Astrocyte of the spinal cord (primary cell): ENCODE measurements around the gene COA7.
"Not testable (repeated sequence)": the region's sequence is repeated elsewhere in the genome, so short reads cannot be mapped to it uniquely, and the experiment has no call there.

Source experiments
- DNase-seq: peaks from one replicate; pipeline ENCODE4 v3.0.0; 2011; ENCODE audit warnings: low read depth, low spot score
- H3K4me3 ChIP-seq: 2 replicates; pipeline ENCODE4 v1.5.1; 2011; ENCODE audit warnings: low read depth, mild to moderate bottlenecking, low read length, moderate library complexity
- in situ Hi-C: cut with HindIII; loops from 2 replicates; pipeline ENCODE4 v1.10.0; 2017; ENCODE audit warnings: low sequenced_read_pairs
- TF ChIP-seq, protein P1 (sequence below): IDR thresholded peaks from 2 replicates; pipeline ENCODE4 v1.5.1; 2012; ENCODE audit warnings: low read depth, mild to moderate bottlenecking, low read length, inconsistent platforms

COA7 gene

DNA sequence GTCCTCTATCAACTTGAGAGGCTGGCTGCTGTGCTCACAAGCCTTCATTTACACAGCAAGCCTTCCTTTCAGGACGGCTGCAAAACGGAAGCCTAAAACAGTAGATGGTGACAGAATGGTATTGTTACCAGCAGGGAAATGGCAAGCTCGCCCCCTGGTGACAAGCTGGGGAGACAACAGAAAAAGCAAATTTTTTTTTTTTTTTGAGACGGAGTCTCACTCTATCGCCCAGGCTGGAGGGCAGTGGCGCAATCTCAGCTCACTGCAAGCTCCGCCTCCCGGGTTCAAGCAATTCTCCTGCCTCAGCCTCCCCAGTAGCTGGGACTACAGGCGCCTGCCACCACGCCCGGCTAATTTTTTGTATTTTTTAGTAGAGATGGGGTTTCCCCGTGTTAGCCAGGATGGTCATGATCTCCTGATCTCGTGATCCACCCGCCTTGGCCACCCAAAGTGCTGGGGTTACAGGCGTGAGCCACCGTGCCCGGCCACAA is 11.8 kb downstream of the COA7 start:
- peak; percentile 68 for DNase-seq
- H3K4me3 ChIP-seq, in situ Hi-C loops: not testable (repeated sequence)
- TF ChIP-seq, protein P1, sequence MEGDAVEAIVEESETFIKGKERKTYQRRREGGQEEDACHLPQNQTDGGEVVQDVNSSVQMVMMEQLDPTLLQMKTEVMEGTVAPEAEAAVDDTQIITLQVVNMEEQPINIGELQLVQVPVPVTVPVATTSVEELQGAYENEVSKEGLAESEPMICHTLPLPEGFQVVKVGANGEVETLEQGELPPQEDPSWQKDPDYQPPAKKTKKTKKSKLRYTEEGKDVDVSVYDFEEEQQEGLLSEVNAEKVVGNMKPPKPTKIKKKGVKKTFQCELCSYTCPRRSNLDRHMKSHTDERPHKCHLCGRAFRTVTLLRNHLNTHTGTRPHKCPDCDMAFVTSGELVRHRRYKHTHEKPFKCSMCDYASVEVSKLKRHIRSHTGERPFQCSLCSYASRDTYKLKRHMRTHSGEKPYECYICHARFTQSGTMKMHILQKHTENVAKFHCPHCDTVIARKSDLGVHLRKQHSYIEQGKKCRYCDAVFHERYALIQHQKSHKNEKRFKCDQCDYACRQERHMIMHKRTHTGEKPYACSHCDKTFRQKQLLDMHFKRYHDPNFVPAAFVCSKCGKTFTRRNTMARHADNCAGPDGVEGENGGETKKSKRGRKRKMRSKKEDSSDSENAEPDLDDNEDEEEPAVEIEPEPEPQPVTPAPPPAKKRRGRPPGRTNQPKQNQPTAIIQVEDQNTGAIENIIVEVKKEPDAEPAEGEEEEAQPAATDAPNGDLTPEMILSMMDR: peak; percentile 77

DNA sequence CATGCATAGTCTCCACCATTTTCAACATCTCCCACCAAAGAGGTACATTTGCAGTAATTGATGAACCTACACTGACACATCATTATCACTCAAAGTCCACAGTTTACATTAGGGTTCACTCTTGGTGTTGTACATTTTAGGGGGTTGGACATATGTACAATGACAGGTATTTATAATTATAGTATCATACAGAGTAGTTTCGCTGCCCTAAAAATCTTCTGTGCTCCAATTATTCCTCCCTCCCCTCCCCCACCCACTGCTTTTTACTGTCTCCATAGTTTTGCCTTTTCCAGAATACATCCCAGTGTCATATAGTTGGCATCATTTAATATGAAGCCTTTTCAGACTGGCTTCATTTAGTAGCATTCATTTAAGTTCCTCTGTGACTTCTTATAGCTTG is 13.6 kb downstream of the COA7 start:
- in situ Hi-C loops: no loop called here
- no peak overlapping the region for H3K4me3 ChIP-seq
- TF ChIP-seq, protein P1: no peak
- DNase-seq: no peak

DNA sequence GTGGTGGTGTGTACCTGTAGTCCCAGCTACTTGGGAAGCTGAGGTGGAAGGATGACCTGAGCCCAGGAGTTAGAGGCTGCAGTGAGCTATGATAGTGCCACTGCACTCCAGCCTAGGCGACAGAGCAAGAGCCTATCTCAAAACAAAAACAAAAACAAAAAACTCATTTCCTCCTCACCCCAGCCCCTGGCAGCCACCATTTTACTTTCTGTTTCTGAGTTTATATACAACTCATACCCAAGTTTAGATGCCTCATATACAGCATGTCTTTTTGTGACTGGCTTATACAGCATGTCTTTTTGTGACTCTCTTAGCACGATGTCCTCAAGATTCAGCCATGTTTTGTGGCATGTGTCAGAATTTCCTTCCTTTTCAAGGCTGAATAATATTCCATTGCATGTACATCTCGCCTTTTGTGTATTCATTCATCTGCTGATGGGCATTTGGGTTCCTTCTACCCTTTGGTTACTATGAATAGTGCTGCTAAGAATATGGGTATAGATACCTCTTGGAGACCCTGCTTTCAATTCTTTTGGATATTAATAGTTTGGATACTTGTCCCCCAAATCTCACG is 14.7 kb downstream of the COA7 start:
- H3K4me3 ChIP-seq: no peak overlapping the region
- TF ChIP-seq, protein P1: no peak
- in situ Hi-C loops: no loop called here
- DNase-seq: no peak

DNA sequence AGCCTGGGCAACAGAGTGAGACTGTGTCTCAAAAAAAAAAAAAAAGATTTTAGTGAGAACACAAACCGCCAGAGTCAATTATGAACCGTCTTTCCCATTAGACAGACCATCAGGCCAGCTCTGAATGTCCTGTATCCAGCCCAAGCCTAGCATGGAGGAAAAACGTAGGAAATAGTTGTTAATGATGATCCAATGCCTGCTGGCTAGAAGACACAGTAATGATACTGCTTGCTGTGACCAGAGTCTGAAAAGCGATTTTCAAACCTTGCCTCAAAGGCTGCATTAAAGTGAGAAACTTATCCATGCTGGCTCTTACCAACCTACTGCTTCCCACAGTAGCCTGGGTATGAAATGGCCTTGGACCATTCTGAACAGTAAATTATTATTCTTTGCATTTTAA is 17.0 kb downstream of the COA7 start:
- no peak overlapping the region for H3K4me3 ChIP-seq
- DNase-seq: no peak
- in situ Hi-C loops: no loop called here
- TF ChIP-seq, protein P1: no peak

DNA sequence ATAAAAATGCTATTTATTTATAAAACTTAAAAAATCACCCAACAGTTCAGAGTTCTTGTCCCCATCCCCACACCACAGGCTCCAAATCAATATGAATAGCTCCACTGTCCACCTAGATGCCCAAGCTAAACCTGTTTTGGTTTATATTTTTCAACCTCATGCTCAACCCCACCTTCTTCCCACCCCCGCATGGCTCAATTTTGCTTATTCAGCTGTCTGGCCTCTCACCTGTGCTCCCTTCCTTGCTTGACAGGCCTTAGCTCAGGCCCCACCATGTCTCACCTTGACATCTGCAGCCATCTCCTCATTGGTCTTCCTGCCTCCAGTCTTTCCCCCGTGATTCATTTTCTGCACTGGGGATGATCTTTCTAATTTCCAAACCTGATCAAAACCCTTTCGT is 17.8 kb downstream of the COA7 start:
- no peak overlapping the region for H3K4me3 ChIP-seq
- in situ Hi-C loops: no loop called here
- TF ChIP-seq, protein P1: no peak
- no peak for DNase-seq

DNA sequence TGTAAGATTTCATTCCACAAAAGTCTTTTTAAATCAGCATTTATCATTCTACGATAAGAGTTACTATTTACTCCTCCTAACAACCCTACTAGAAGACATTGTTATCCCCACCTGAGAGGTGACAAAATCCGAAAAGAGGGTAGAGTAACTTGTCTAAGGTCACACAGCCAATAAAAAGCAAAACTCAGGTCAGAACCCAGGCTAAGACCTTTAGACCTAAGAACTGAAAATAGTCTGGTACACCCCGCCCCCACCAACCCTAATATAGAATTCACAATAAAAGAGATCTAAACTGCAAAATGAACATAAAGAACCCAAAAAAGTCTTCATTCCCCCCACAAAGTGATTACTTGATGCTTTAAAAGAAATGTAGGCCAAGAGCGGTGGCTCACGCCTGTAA is 18.6 kb downstream of the COA7 start:
- H3K4me3 ChIP-seq: no peak overlapping the region
- no peak for DNase-seq
- TF ChIP-seq, protein P1: no peak
- in situ Hi-C loops: no loop called here

DNA sequence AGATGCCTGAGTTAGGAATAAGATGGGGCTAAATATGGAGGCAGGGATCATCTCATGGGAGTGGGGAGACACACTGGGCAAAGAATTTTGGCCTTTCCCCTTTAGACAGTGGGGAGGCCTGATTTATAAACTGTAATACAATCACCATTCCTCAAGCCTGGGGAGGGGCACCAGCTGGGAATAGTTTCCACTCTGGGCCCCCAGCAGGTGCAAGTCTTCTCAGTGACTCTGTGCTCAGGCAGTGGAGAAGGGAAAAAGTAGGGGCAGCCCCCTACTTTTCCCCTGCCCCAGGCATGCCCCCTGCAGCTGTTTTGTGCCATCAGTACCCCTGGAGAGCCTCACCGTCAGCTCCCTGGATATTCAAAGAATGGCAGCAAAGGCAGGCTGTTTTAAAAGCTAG is 19.1 kb downstream of the COA7 start:
- in situ Hi-C loops: no loop called here
- no peak for DNase-seq
- TF ChIP-seq, protein P1: no peak
- no peak overlapping the region for H3K4me3 ChIP-seq
